ENCODE results near the gene ASB10. TPM values are rescaled to one million over a fixed set of nuclear protein-coding genes. Genes with fewer than 3 reads are reported as not detected.
A peak's percentile ranks its signal among the peaks of the same experiment; 100 is the strongest.

Gene ASB10
- polyA plus RNA-seq, 3 donors, result not detected

- H3K36me3 Mint-ChIP-seq, result peaks cover 0 to under 1% of the 10 kb centered on the region in 2 donors
- Histone ChIP-seq H4K20me1 (ENCODE audit: insufficient read depth, low read length) (no peaks in the 10 kb centered on the region), H3K4me2 (replicated peaks; ENCODE audit: extremely low read depth, low read length, poor library complexity, severe bottlenecking) (no peak overlapping the region), H3K9ac (ENCODE audit: insufficient read depth, low read length, poor library complexity, severe bottlenecking) (no peak overlapping the region), H3K27ac (ENCODE audit: low read depth in 1 of 2, low read length in 2 of 2) (no peak overlapping the region), H3K36me3 (replicated peaks in 1 of 2; ENCODE audit: control insufficient read depth in 1 of 2, insufficient read depth in 2 of 2, low read length in 2 of 2) (no peaks in the 10 kb centered on the region), H3K79me2 (ENCODE audit: insufficient read depth, low read length) (no peaks in the 10 kb centered on the region), H3K9me3 (replicated peaks in 1 of 2; ENCODE audit: control insufficient read depth in 1 of 2, insufficient read depth in 1 of 2, low read length in 2 of 2) (peaks cover 8 to 18% of the 10 kb centered on the region in 2 donors), H3K27me3 (ENCODE audit: control insufficient read depth in 2 of 2, insufficient read depth in 2 of 2, low read length in 2 of 2) (peaks cover 15 to 52% of the 10 kb centered on the region in 2 donors), H3K4me1 (ENCODE audit: control insufficient read depth in 1 of 2, insufficient read depth in 2 of 2, low read length in 2 of 2) (no peaks in the 10 kb centered on the region), H3K4me3 (replicated peaks in 1 of 3; ENCODE audit: low read depth in 2 of 3, low read length in 3 of 3) (no peak overlapping the region), H2AFZ (ENCODE audit: insufficient read depth, low read depth, low read length, poor library complexity, severe bottlenecking) (no peak overlapping the region)
- H3K4me1 Mint-ChIP-seq, result peaks cover 5% of the 10 kb centered on the region
- no peak overlapping the region for H3K27ac Mint-ChIP-seq
- H3K9me3 Mint-ChIP-seq, result peaks cover 12 to 28% (median 19%) of the 10 kb centered on the region in 7 donors
- no peak for DNase-seq
- WGBS (ENCODE audit: insufficient coverage), result 87% methylated on average over 36 of the region's 43 CpGs
- intact Hi-C loops (cut with micrococcal nuclease), result loop anchor here (2.0 to 5.0 kb wide), 2 partner anchors 49 to 51 kb away; no protein-coding TSS in a partner anchor
- H3K4me3 Mint-ChIP-seq, result peak overlapping the region in 1 of 2 donors; percentile 16
- peaks cover 46 to 73% (median 48%) of the 10 kb centered on the region in 3 donors for H3K27me3 Mint-ChIP-seq (ENCODE audit: low read depth in 3 of 3)
- no peak for TF ChIP-seq CTCF (IDR thresholded peaks at IDR 0.05)
These were observed 13.4 kb downstream of the ASB10 start for GRCh38 chr7:151173386-151174245.

GRCh38 chr7:151172273-151173141 is 14.5 kb downstream of the ASB10 start:
- whole genome bisulfite sequencing (ENCODE audit: insufficient coverage), result 21% methylated on average over 41 of the region's 42 CpGs
- Mint-ChIP-seq H3K36me3 (peaks cover 2 to 3% of the 10 kb centered on the region in 2 donors), H3K27me3 (ENCODE audit: low read depth in 3 of 3) (peaks cover 50 to 80% (median 52%) of the 10 kb centered on the region in 3 donors), H3K27ac (no peak overlapping the region), H3K4me1 (peaks cover 9% of the 10 kb centered on the region), H3K9me3 (peaks cover 12 to 30% (median 20%) of the 10 kb centered on the region in 7 donors), H3K4me3 (peak overlapping the region in 1 of 2 donors; percentile 67)
- peak; percentile 72 to 81 (median 76) for DNase-seq
- peaks cover 2 to 9% of the 10 kb centered on the region in 2 donors for H3K4me1 ChIP-seq (ENCODE audit: control insufficient read depth in 1 of 2, insufficient read depth in 2 of 2, low read length in 2 of 2)
- no peak overlapping the region for H3K4me3 ChIP-seq (replicated peaks in 1 of 3; ENCODE audit: low read depth in 2 of 3, low read length in 3 of 3)
- H3K27me3 ChIP-seq (ENCODE audit: control insufficient read depth in 2 of 2, insufficient read depth in 2 of 2, low read length in 2 of 2), result peaks cover 23 to 61% of the 10 kb centered on the region in 2 donors
- no peaks in the 10 kb centered on the region for H3K36me3 ChIP-seq (replicated peaks in 1 of 2; ENCODE audit: control insufficient read depth in 1 of 2, insufficient read depth in 2 of 2, low read length in 2 of 2)
- no peaks in the 10 kb centered on the region for H3K79me2 ChIP-seq (ENCODE audit: insufficient read depth, low read length)
- intact Hi-C loops (cut with micrococcal nuclease), result loop anchor here (2.0 to 5.0 kb wide), 2 partner anchors 48 to 50 kb away; no protein-coding TSS in a partner anchor
- no peaks in the 10 kb centered on the region for H4K20me1 ChIP-seq (ENCODE audit: insufficient read depth, low read length)
- H2AFZ ChIP-seq (ENCODE audit: insufficient read depth, low read depth, low read length, poor library complexity, severe bottlenecking), result no peak overlapping the region
- H3K4me2 ChIP-seq (replicated peaks; ENCODE audit: extremely low read depth, low read length, poor library complexity, severe bottlenecking), result no peak overlapping the region
- no peak overlapping the region for H3K27ac ChIP-seq (ENCODE audit: low read depth in 1 of 2, low read length in 2 of 2)
- H3K9me3 ChIP-seq (replicated peaks in 1 of 2; ENCODE audit: control insufficient read depth in 1 of 2, insufficient read depth in 1 of 2, low read length in 2 of 2), result peaks cover 13 to 18% of the 10 kb centered on the region in 2 donors
- TF ChIP-seq CTCF (IDR thresholded peaks at IDR 0.05), result peak; percentile 100
- H3K9ac ChIP-seq (ENCODE audit: insufficient read depth, low read length, poor library complexity, severe bottlenecking), result no peak overlapping the region

All from CD14-positive monocyte (primary cell).